ENCODE results near the gene SYNGR1.

The SYNGR1 gene

DNA sequence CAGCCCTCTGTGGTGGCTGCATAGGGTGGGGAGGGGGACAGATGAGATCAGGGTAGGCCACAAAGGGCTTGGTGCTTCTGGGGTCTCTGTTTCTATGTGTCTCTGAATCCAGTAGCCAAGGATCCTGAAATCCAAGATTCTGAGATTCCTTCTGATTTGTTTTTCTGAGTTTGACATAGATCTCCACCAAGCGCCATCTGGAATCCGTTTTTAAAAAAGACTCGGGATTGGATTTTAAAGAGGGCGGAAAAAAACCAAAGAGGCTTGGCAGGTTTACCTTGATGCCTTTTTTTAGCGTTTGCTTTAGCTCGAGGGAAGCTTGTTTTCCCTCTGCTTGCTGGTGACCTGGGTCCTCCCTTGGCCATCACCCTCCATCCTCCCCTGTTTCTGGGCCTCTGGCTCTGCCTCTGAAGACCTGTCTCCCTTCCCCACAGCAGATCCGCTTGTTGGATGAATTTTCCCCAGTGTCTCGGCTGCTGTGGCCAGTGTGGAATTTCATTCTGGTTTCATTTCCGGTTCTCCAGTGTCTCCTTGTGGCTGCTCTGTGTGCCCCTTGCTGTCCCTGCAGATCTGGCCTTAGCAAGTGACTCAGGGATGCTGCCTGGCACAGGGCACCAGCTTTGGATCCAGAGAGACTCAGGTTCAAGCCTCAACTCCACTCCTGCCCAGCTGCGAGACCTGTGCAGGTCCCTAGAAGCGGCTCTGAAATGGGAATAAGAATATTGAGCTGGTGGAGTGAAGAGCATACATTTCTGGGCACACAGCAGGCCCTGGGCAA lies 15.1 kb downstream of the SYNGR1 start:
- no peak overlapping the region for H3K4me3 ChIP-seq (ENCODE audit: control insufficient read depth, low read depth, low read length)
- no peak for DNase-seq (ENCODE audit: low read depth)
- no peak for TF ChIP-seq CTCF (conservative IDR thresholded peaks at IDR 0.05; ENCODE audit: control insufficient read depth, insufficient read depth, low read depth, low read length)

GRCh38 chr22:39365492-39365780 lies 15.6 kb downstream of the SYNGR1 start:
- DNase-seq (ENCODE audit: low read depth), result no peak
- no peak overlapping the region for H3K4me3 ChIP-seq (ENCODE audit: control insufficient read depth, low read depth, low read length)
- TF ChIP-seq CTCF (conservative IDR thresholded peaks at IDR 0.05; ENCODE audit: control insufficient read depth, insufficient read depth, low read depth, low read length), result no peak

DNA sequence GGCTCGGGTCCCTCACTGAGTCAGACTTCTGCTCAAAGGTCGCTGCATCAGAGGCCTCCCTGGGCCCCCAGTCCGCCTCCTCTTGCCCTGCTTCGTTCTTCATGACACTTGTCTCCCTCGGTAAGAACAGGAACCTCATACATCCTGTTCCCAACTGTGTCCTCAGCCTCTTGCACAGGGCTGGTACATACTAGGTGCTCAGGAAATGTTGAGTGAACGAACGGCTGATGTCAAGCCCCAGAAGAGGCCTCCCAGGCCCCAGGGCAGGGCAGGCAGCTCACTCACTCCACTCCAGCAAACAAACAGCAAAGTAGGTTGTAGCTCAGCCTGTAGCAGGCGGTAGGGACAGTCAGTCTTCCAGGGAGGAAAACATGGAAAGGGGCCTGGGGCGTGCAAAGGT lies 17.2 kb downstream of the SYNGR1 start:
- no peak for TF ChIP-seq CTCF (conservative IDR thresholded peaks at IDR 0.05; ENCODE audit: control insufficient read depth, insufficient read depth, low read depth, low read length)
- no peak for DNase-seq (ENCODE audit: low read depth)
- no peak overlapping the region for H3K4me3 ChIP-seq (ENCODE audit: control insufficient read depth, low read depth, low read length)

DNA sequence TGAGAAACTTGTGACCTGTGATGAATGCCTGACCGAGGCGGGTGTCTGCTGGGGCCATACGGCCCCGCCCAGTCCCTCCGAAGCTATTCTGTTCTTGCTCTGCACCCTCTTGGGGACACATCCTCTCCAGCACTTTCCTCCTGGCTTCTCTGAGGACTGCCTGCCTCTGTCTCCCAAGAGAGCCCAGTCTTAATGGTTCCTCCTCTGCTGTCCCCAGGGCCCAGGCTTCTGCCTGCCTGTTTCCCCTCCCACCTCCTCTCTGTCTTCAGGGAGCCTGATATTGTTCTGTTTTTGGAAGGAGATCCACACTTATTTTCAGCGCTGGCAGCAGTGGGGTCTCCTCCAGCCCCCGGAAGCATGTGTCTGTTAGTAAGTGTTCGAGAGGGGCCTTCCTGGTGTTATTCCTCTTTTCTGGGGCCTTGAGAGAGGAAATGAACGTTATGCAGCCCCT lies 18.7 kb downstream of the SYNGR1 start:
- no peak for DNase-seq (ENCODE audit: low read depth)
- TF ChIP-seq CTCF (conservative IDR thresholded peaks at IDR 0.05; ENCODE audit: control insufficient read depth, insufficient read depth, low read depth, low read length), result no peak
- H3K4me3 ChIP-seq (ENCODE audit: control insufficient read depth, low read depth, low read length), result no peak overlapping the region

- no peak for DNase-seq (ENCODE audit: low read depth)
- H3K4me3 ChIP-seq (ENCODE audit: control insufficient read depth, low read depth, low read length), result no peak overlapping the region
- TF ChIP-seq CTCF (conservative IDR thresholded peaks at IDR 0.05; ENCODE audit: control insufficient read depth, insufficient read depth, low read depth, low read length), result no peak
These were observed 19.4 kb downstream of the SYNGR1 start for GRCh38 chr22:39369186-39369585.

GRCh38 chr22:39369586-39369985 lies 19.8 kb downstream of the SYNGR1 start:
- DNase-seq (ENCODE audit: low read depth), result no peak
- H3K4me3 ChIP-seq (ENCODE audit: control insufficient read depth, low read depth, low read length), result no peak overlapping the region
- TF ChIP-seq CTCF (conservative IDR thresholded peaks at IDR 0.05; ENCODE audit: control insufficient read depth, insufficient read depth, low read depth, low read length), result no peak

GRCh38 chr22:39371732-39372131 lies 21.9 kb downstream of the SYNGR1 start:
- no peak for TF ChIP-seq CTCF (conservative IDR thresholded peaks at IDR 0.05; ENCODE audit: control insufficient read depth, insufficient read depth, low read depth, low read length)
- no peak for DNase-seq (ENCODE audit: low read depth)
- H3K4me3 ChIP-seq (ENCODE audit: control insufficient read depth, low read depth, low read length), result no peak overlapping the region
